HFF-Myc (cell line): Measurements from ENCODE around the gene HNRNPLL.

Experiments
- DNase-seq: peaks from one replicate; pipeline ENCODE4 v3.0.0-alpha.2; 2011; ENCODE audit warnings: low read depth; ENCODE audit errors: extremely low read depth
- H3K4me3 ChIP-seq: replicated peaks from 2 replicates; pipeline ENCODE4 v1.5.1; 2011; ENCODE audit warnings: low read depth, mild to moderate bottlenecking, control low read depth, low read length
- CTCF ChIP-seq: IDR thresholded peaks from 2 replicates; pipeline ENCODE4 v1.5.1; 2012; ENCODE audit warnings: mild to moderate bottlenecking, low read depth, low read length, control low read depth; ENCODE audit errors: missing control alignments

Gene HNRNPLL

GRCh38 chr2:38597115-38597514 is 5.6 kb downstream of the HNRNPLL start:
- no peak for DNase-seq
- H3K4me3 ChIP-seq = no peak overlapping the region
- no peak for TF ChIP-seq CTCF

GRCh38 chr2:38596229-38596628 is 6.5 kb downstream of the HNRNPLL start:
- H3K4me3 ChIP-seq = no peak overlapping the region
- DNase-seq = no peak
- TF ChIP-seq CTCF = no peak

GRCh38 chr2:38592951-38593350 is 9.8 kb downstream of the HNRNPLL start:
- DNase-seq = no peak
- TF ChIP-seq CTCF = no peak
- H3K4me3 ChIP-seq = no peak overlapping the region

GRCh38 chr2:38591152-38591551 is 11.6 kb downstream of the HNRNPLL start:
- TF ChIP-seq CTCF = no peak
- no peak overlapping the region for H3K4me3 ChIP-seq
- no peak for DNase-seq

GRCh38 chr2:38590053-38590452 is 12.7 kb downstream of the HNRNPLL start:
- H3K4me3 ChIP-seq = no peak overlapping the region
- no peak for TF ChIP-seq CTCF
- no peak for DNase-seq

- no peak overlapping the region for H3K4me3 ChIP-seq
- DNase-seq = no peak
- TF ChIP-seq CTCF = no peak
These were observed 15.8 kb downstream of the HNRNPLL start for GRCh38 chr2:38586931-38587330.

GRCh38 chr2:38584881-38585280 is 17.8 kb downstream of the HNRNPLL start:
- TF ChIP-seq CTCF = no peak
- no peak overlapping the region for H3K4me3 ChIP-seq
- DNase-seq = no peak
